ENCODE measurements around the gene NSUN4.
"Not testable (repeated sequence)": the region's sequence is repeated elsewhere in the genome, so short reads cannot be mapped to it uniquely, and the experiment has no call there.

NSUN4 gene

DNA sequence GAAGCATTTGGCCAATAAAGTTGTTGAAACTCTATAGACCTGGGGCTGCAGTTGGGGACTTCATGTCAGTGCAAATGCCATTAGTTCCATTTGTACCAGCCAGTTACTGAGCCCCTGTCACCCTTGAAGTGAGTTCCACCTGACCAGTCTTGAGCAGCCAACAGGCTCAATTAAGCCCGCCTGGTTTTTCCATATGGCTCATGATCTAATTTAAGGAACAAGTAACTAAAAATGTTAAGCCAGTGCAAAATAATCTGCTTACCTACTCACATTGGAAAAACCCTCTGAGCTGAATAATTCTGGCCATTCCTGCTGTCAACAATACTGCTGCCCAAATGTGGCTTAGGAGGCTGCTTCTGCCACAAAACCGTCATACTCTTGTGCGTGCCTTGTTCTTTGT is 21.6 kb downstream of the NSUN4 start:
- no peak for DNase-seq (ENCODE audit: low spot score)
- TF ChIP-seq, protein P1, sequence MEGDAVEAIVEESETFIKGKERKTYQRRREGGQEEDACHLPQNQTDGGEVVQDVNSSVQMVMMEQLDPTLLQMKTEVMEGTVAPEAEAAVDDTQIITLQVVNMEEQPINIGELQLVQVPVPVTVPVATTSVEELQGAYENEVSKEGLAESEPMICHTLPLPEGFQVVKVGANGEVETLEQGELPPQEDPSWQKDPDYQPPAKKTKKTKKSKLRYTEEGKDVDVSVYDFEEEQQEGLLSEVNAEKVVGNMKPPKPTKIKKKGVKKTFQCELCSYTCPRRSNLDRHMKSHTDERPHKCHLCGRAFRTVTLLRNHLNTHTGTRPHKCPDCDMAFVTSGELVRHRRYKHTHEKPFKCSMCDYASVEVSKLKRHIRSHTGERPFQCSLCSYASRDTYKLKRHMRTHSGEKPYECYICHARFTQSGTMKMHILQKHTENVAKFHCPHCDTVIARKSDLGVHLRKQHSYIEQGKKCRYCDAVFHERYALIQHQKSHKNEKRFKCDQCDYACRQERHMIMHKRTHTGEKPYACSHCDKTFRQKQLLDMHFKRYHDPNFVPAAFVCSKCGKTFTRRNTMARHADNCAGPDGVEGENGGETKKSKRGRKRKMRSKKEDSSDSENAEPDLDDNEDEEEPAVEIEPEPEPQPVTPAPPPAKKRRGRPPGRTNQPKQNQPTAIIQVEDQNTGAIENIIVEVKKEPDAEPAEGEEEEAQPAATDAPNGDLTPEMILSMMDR (IDR thresholded peaks at IDR 0.05; ENCODE audit: borderline replicate concordance, control extremely low read depth, extremely low read depth, insufficient read depth, missing control alignments) = no peak
- in situ Hi-C loops (cut with MboI; ENCODE audit: low sequenced_read_pairs, unreplicated experiment) = no loop called here

DNA sequence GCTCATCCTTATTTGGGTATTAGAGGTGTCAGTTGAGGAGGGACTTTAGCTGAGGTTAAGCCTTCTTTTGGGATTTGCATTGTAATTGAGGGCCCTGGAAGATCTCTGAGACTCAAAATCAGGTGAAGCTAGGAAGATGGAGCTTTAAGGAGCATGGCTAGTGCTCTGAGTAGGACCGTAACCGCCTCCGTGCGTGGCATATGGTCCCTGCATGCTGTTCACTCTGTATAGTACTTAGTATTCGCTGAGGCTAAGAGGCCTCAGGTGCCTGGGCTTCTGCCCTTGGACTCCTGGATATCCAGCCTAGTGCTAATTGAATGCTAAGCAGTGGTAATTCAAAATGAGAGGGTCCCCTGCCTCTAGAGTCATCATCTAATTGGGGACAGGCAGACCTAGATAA is 22.5 kb downstream of the NSUN4 start:
- in situ Hi-C loops (cut with MboI; ENCODE audit: low sequenced_read_pairs, unreplicated experiment) = no loop called here
- TF ChIP-seq, protein P1 (IDR thresholded peaks at IDR 0.05; ENCODE audit: borderline replicate concordance, control extremely low read depth, extremely low read depth, insufficient read depth, missing control alignments) = no peak
- DNase-seq (ENCODE audit: low spot score) = no peak

GRCh38 chr1:46364612-46365011 is 24.0 kb downstream of the NSUN4 start:
- in situ Hi-C loops (cut with MboI; ENCODE audit: low sequenced_read_pairs, unreplicated experiment) = no loop called here
- TF ChIP-seq, protein P1 (IDR thresholded peaks at IDR 0.05; ENCODE audit: borderline replicate concordance, control extremely low read depth, extremely low read depth, insufficient read depth, missing control alignments) = no peak
- no peak for DNase-seq (ENCODE audit: low spot score)

DNA sequence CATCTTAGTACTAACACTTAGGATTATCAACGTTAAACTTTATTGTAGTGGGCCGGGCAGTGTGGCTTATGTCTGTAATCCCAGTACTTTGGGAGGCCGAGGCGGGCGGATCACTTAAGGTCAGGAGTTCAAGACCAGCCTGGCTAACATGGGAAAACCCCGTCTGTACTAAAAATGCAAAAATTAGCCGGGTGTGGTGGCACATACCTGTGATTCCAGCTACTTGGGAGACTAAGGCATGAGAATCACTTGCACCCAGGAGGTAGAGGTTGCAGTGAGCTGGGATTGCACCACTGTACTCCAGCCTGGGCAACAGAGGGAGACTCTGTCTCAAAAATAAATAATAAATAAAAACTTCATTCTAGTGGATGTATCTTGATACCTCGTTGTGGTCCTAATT is 25.2 kb downstream of the NSUN4 start:
- in situ Hi-C loops (cut with MboI; ENCODE audit: low sequenced_read_pairs, unreplicated experiment) = not testable (repeated sequence)

DNA sequence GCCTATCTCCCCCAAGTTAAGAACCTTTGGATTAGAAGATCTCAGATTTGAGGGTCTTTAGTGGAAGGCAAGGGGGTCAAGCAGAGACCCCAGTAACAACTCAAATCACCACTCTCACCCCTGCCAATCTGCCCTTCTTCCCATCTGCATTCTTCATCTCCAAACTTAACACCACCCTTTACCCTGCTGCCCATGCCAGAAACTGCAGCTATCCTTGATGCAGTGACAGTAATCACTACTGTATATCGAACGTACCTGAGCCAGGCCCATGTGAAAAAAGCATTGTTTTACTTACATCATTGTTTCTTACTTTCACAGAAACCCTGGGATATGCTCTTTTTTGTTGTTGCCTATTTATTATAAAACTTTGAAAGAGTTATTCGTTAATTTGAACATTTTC is 26.5 kb downstream of the NSUN4 start:
- TF ChIP-seq, protein P1 (IDR thresholded peaks at IDR 0.05; ENCODE audit: borderline replicate concordance, control extremely low read depth, extremely low read depth, insufficient read depth, missing control alignments) = no peak
- in situ Hi-C loops (cut with MboI; ENCODE audit: low sequenced_read_pairs, unreplicated experiment) = no loop called here
- DNase-seq (ENCODE audit: low spot score) = no peak

More for the DNA sequence above, 25.2 kb downstream of the NSUN4 start:
- DNase-seq (ENCODE audit: low spot score) = not testable (repeated sequence)

DNA sequence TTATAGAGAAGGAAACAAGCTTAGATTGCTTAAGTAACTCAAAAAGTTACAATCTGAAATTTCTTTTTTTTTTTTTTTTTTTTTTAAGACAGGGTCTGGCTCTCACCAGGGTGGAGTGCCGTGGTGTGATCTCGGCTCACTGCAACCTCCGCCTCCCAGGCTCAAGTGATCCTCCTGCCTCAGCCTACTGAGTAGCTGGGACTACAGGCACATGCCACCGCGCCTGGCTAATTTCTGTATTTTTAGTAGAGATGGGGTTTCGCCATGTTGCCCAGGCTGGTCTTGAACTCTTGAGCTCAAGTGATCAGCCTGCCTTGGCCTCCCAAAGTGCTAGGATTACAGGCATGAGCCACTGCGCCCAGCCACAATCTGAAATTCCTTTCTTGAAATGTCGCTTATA is 27.1 kb downstream of the NSUN4 start:
- DNase-seq (ENCODE audit: low spot score); in situ Hi-C loops (cut with MboI; ENCODE audit: low sequenced_read_pairs, unreplicated experiment): not testable (repeated sequence)

DNA sequence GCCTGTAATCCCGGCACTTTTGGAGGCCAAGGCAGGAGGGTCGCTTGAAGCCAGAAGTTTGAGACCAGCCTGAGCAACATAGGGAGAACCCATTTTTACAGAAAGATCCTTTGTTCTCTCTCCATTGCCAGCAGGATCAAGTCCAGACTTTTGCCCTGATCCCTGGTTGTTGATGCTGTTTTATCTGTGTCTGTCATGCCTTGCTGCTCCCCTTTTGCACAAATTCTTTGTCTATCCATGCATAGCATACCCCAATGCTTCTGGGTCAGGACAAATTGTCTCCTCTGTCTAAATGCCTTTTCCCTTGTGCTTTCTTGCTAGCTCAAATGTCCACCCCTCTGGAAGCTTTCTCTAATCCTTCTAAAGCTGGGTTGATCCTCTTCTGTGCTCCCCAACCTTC is 28.2 kb downstream of the NSUN4 start:
- TF ChIP-seq, protein P1 (IDR thresholded peaks at IDR 0.05; ENCODE audit: borderline replicate concordance, control extremely low read depth, extremely low read depth, insufficient read depth, missing control alignments) = no peak
- DNase-seq (ENCODE audit: low spot score) = no peak
- in situ Hi-C loops (cut with MboI; ENCODE audit: low sequenced_read_pairs, unreplicated experiment) = no loop called here

GRCh38 chr1:46369542-46370213 is 29.1 kb downstream of the NSUN4 start:
- TF ChIP-seq, protein P1 (IDR thresholded peaks at IDR 0.05; ENCODE audit: borderline replicate concordance, control extremely low read depth, extremely low read depth, insufficient read depth, missing control alignments) = no peak
- in situ Hi-C loops (cut with MboI; ENCODE audit: low sequenced_read_pairs, unreplicated experiment) = no loop called here
- no peak for DNase-seq (ENCODE audit: low spot score)

Measured in GM13976 (cell line).